OCI-LY7 (cell line): ENCODE data around the gene NOD1. TPM values are rescaled to one million over a fixed set of nuclear protein-coding genes. Genes with fewer than 3 reads are reported as not detected.

Experiments used
- BruUV-seq: library from RNA; stranded (reverse); fragments of 400-500 nt; replicated peaks from 2 replicates; lab custom pipeline; 2021; lab: Mats Ljungman, UMichigan
- CTCF ChIA-PET: fragments of 300-600 bp; sonication (Branson Sonifier 250); formaldehyde crosslinking; loops from one replicate; lab custom pipeline; 2022; ENCODE audit warnings: antibody characterized with exemption; ENCODE audit not compliant: unreplicated experiment; lab: Charles Lee
- POLR2A ChIA-PET: fragments of 300-600 bp; sonication (Branson Sonifier 250); formaldehyde crosslinking; loops from one replicate; lab custom pipeline; 2022; ENCODE audit warnings: antibody characterized with exemption; lab: Charles Lee
- DNase-seq: peaks from one replicate; pipeline ENCODE4 v3.0.0-alpha.2; 2015; ENCODE audit warnings: low spot score
- H2AFZ ChIP-seq: fragments of 200-600 bp; sonication (generic), shearing (Covaris generic); 2 replicates; pipeline ENCODE4 v1.6.1; 2014; ENCODE audit warnings: mild to moderate bottlenecking, antibody characterized with exemption, low read length, moderate library complexity
- H3K27ac ChIP-seq: fragments of 200-600 bp; sonication (generic); 2 replicates; pipeline ENCODE4 v1.5.1; 2014; ENCODE audit warnings: mixed run types, low read depth, mild to moderate bottlenecking, moderate library complexity, low read length, inconsistent platforms; ENCODE audit not compliant: poor library complexity, severe bottlenecking
- H3K36me3 ChIP-seq: fragments of 200-600 bp; sonication (generic); 2 replicates; pipeline ENCODE4 v1.6.1; 2014; ENCODE audit warnings: mild to moderate bottlenecking, antibody characterized with exemption, low read length, moderate library complexity, mixed read lengths; ENCODE audit not compliant: insufficient read depth
- H3K4me1 ChIP-seq: fragments of 200-600 bp; sonication (generic); 2 replicates; pipeline ENCODE4 v1.5.1; 2014; ENCODE audit warnings: mild to moderate bottlenecking, low read length; ENCODE audit not compliant: insufficient read depth, poor library complexity, severe bottlenecking
- H3K4me2 ChIP-seq: fragments of 200-600 bp; sonication (generic); 2 replicates; pipeline ENCODE4 v1.6.1; 2014; ENCODE audit warnings: mild to moderate bottlenecking, low read length
- H3K4me3 ChIP-seq: fragments of 200-600 bp; sonication (generic); 2 replicates; pipeline ENCODE4 v1.5.1; 2014; ENCODE audit warnings: mild to moderate bottlenecking, low read depth, low read length; ENCODE audit not compliant: poor library complexity, severe bottlenecking
- H3K79me2 ChIP-seq: fragments of 200-600 bp; sonication (generic); 2 replicates; pipeline ENCODE4 v1.6.1; 2016; ENCODE audit warnings: low read depth, mild to moderate bottlenecking, low read length, moderate library complexity, mixed read lengths; ENCODE audit not compliant: insufficient read depth
- H3K9me2 ChIP-seq: fragments of 200-600 bp; sonication (generic); 2 replicates; pipeline ENCODE4 v1.6.1; 2016; ENCODE audit warnings: mild to moderate bottlenecking, low read length, mixed read lengths; ENCODE audit not compliant: insufficient read depth
- H3K9me3 ChIP-seq: fragments of 200-600 bp; sonication (generic); 2 replicates; pipeline ENCODE4 v1.6.1; 2014; ENCODE audit warnings: mild to moderate bottlenecking, mixed run types, low read length, mixed read lengths
- H4K20me1 ChIP-seq: fragments of 200-600 bp; sonication (generic); 2 replicates; pipeline ENCODE4 v1.6.1; 2014; ENCODE audit warnings: mild to moderate bottlenecking, antibody characterized with exemption, low read length, moderate library complexity, mixed read lengths; ENCODE audit not compliant: insufficient read depth
- CTCF ChIP-seq: fragments of 200-600 bp; sonication (generic); conservative IDR thresholded peaks from 2 replicates; pipeline ENCODE4 v1.5.1; 2014; ENCODE audit warnings: mild to moderate bottlenecking, antibody characterized with exemption, low read length, moderate library complexity, mixed read lengths
- EZH2phosphoT487 ChIP-seq: fragments of 200-600 bp; sonication (generic); IDR thresholded peaks from 2 replicates; pipeline ENCODE4 v1.6.1; 2018; ENCODE audit warnings: low read depth, borderline replicate concordance, mild to moderate bottlenecking, mixed run types, antibody characterized with exemption, low read length, moderate library complexity, mixed read lengths
- intact Hi-C: fragments of 100-400 bp; cut with micrococcal nuclease; formaldehyde crosslinking; loops from one replicate; pipeline ENCODE4 v1.10.0; 2022; ENCODE audit not compliant: unreplicated experiment
- total RNA-seq, 2 experiments: library from RNA; depleted of rRNA in 1 of 2; stranded (reverse); fragments of >200 nt in 1 of 2; shearing (Covaris generic) in 1 of 2; gene quantifications; 2 replicates each; pipeline ENCODE4 v1.2.3, GENCODE V29; 2014 to 2022

NOD1 gene
- total RNA-seq, 2 experiments from 2014 or later: 8.4 to 10.3 TPM

- DNase-seq: peak; percentile 83
- Histone ChIP-seq H3K4me2 (peak overlapping the region; percentile 78), H3K27ac (peak overlapping the region; percentile 59), H3K36me3 (peaks cover 15% of the 10 kb centered on the region; the same call in 1 of the 2 replicates), H4K20me1 (no peaks in the 10 kb centered on the region), H3K9me3 (peaks cover 11% of the 10 kb centered on the region; the same call in 1 of the 2 replicates), H3K9me2 (no peaks in the 10 kb centered on the region), H3K4me3 (peak overlapping the region; percentile 49), H3K79me2 (no peaks in the 10 kb centered on the region), H3K4me1 (peaks cover 61% of the 10 kb centered on the region), H2AFZ (no peak overlapping the region; the same call in 1 of the 2 replicates)
- POLR2A ChIA-PET: no interaction called here
- CTCF ChIA-PET: no interaction called here
- peak; percentile 28; the same call in 1 of the 2 replicates for TF ChIP-seq CTCF
- no peak for TF ChIP-seq EZH2phosphoT487
- no TSS peak for BruUV-seq
- intact Hi-C loops: loop anchor here (1.0 kb wide), 1 partner anchor 158 kb away; no protein-coding TSS in a partner anchor
Measured at GRCh38 chr7:30434140-30434799, 44.3 kb downstream of the NOD1 start.

- Histone ChIP-seq H3K36me3 (peaks cover 15% of the 10 kb centered on the region; the same call in 1 of the 2 replicates), H4K20me1 (no peaks in the 10 kb centered on the region), H3K9me3 (peaks cover 11% of the 10 kb centered on the region; the same call in 1 of the 2 replicates), H3K4me2 (peak overlapping the region; percentile 78), H3K79me2 (no peaks in the 10 kb centered on the region), H3K9me2 (no peaks in the 10 kb centered on the region), H2AFZ (no peak overlapping the region; the same call in 1 of the 2 replicates), H3K4me3 (peak overlapping the region; percentile 49), H3K27ac (peak overlapping the region; percentile 59), H3K4me1 (peaks cover 61% of the 10 kb centered on the region)
- BruUV-seq: no TSS peak
- ChIA-PET CTCF (no interaction called here), POLR2A (interaction anchor here (0.7 kb wide), 1 partner anchor 301 kb away, joined by 3 read pairs; no protein-coding TSS in a partner anchor)
- TF ChIP-seq CTCF: no peak
- no peak for TF ChIP-seq EZH2phosphoT487
- intact Hi-C loops: no loop called here
- no peak for DNase-seq
Measured at GRCh38 chr7:30433506-30433905, 45.1 kb downstream of the NOD1 start.

- Histone ChIP-seq H3K4me2 (peak overlapping the region; percentile 78), H3K9me3 (peaks cover 11% of the 10 kb centered on the region; the same call in 1 of the 2 replicates), H2AFZ (no peak overlapping the region), H4K20me1 (no peaks in the 10 kb centered on the region), H3K4me1 (peaks cover 61% of the 10 kb centered on the region), H3K9me2 (no peaks in the 10 kb centered on the region), H3K36me3 (peaks cover 15% of the 10 kb centered on the region; the same call in 1 of the 2 replicates), H3K4me3 (no peak overlapping the region), H3K79me2 (no peaks in the 10 kb centered on the region), H3K27ac (no peak overlapping the region)
- intact Hi-C loops: no loop called here
- CTCF ChIA-PET: no interaction called here
- no TSS peak for BruUV-seq
- no peak for TF ChIP-seq CTCF
- TF ChIP-seq EZH2phosphoT487: no peak
- DNase-seq: no peak
- POLR2A ChIA-PET: interaction anchor here (0.7 kb wide), 1 partner anchor 301 kb away, joined by 3 read pairs; no protein-coding TSS in a partner anchor
Measured at GRCh38 chr7:30433082-30433481, 45.5 kb downstream of the NOD1 start.
